ENCODE results near the gene NTRK3.

Gene NTRK3

GRCh38 chr15:87962428-87962827, 294.1 kb downstream of the NTRK3 start:
- TF ChIP-seq, protein P1, sequence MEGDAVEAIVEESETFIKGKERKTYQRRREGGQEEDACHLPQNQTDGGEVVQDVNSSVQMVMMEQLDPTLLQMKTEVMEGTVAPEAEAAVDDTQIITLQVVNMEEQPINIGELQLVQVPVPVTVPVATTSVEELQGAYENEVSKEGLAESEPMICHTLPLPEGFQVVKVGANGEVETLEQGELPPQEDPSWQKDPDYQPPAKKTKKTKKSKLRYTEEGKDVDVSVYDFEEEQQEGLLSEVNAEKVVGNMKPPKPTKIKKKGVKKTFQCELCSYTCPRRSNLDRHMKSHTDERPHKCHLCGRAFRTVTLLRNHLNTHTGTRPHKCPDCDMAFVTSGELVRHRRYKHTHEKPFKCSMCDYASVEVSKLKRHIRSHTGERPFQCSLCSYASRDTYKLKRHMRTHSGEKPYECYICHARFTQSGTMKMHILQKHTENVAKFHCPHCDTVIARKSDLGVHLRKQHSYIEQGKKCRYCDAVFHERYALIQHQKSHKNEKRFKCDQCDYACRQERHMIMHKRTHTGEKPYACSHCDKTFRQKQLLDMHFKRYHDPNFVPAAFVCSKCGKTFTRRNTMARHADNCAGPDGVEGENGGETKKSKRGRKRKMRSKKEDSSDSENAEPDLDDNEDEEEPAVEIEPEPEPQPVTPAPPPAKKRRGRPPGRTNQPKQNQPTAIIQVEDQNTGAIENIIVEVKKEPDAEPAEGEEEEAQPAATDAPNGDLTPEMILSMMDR (IDR thresholded peaks at IDR 0.05; ENCODE audit: low read depth, low read length, missing control alignments), result no peak
- no peak for DNase-seq (ENCODE audit: extremely low read depth, low read depth)

GRCh38 chr15:87961851-87962420, 294.6 kb downstream of the NTRK3 start:
- no peak for DNase-seq (ENCODE audit: extremely low read depth, low read depth)
- no peak overlapping the region for H3K4me3 ChIP-seq (replicated peaks; ENCODE audit: low read depth, low read length)
- TF ChIP-seq, protein P1 (IDR thresholded peaks at IDR 0.05; ENCODE audit: low read depth, low read length, missing control alignments), result no peak

More at GRCh38 chr15:87962428-87962827, 294.1 kb downstream of the NTRK3 start:
- no peak overlapping the region for H3K4me3 ChIP-seq (replicated peaks; ENCODE audit: low read depth, low read length)

GRCh38 chr15:87959662-87960061, 296.9 kb downstream of the NTRK3 start:
- H3K4me3 ChIP-seq (replicated peaks; ENCODE audit: low read depth, low read length), result no peak overlapping the region
- TF ChIP-seq, protein P1 (IDR thresholded peaks at IDR 0.05; ENCODE audit: low read depth, low read length, missing control alignments), result no peak
- no peak for DNase-seq (ENCODE audit: extremely low read depth, low read depth)

- DNase-seq (ENCODE audit: extremely low read depth, low read depth), result no peak
- TF ChIP-seq, protein P1 (IDR thresholded peaks at IDR 0.05; ENCODE audit: low read depth, low read length, missing control alignments), result no peak
- H3K4me3 ChIP-seq (replicated peaks; ENCODE audit: low read depth, low read length), result no peak overlapping the region
Observed at GRCh38 chr15:87959080-87959479, 297.5 kb downstream of the NTRK3 start.

DNA sequence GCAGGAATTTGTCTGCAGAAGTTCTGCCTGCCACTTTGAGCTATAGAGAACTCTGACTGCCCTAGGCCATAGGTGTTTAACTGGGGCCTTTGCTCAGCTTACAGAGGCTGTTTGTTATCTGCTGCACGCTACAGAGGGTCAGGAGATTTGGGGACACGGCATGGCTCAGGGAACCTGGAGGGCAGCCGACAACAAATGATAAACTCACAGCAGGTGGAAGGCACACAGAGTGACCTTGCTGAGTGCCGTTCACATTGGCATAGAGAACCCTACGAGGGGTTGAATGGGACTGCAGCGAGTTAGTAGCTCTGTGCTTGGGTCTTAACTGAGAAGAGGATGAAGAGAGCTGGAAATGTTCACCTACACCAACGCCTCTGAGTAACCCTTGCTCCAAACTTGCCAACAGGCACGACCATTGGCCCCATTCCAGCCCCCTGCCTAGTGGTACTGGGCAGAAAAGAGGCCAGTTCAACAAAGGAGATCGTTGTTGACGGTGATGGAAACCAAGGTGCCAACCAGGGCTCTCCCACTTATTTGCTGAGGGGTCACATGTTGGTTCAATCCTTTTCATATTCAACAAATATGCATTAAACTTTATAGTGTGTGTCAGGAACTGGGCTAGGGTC, 301.1 kb downstream of the NTRK3 start:
- no peak overlapping the region for H3K4me3 ChIP-seq (replicated peaks; ENCODE audit: low read depth, low read length)
- no peak for DNase-seq (ENCODE audit: extremely low read depth, low read depth)
- TF ChIP-seq, protein P1 (IDR thresholded peaks at IDR 0.05; ENCODE audit: low read depth, low read length, missing control alignments), result no peak

DNA sequence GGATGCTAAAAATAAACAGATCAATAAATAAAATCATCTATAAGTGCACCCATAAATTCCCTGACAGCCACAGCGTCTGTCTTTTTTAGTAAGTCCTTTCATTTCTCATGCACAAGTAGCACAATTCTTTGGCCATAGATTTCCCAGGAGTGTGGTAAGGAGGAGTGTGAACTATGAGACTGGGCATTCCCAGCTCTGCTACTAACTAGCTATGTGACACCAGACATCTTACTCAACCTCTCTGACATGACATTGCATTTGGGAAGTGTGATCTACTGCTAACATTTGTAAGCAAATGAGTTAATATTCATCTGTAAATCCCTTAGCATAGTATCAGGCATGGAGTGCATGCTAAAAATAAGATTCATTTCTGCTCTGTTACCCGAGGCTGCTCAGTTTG, 301.7 kb downstream of the NTRK3 start:
- DNase-seq (ENCODE audit: extremely low read depth, low read depth), result no peak
- TF ChIP-seq, protein P1 (IDR thresholded peaks at IDR 0.05; ENCODE audit: low read depth, low read length, missing control alignments), result no peak
- no peak overlapping the region for H3K4me3 ChIP-seq (replicated peaks; ENCODE audit: low read depth, low read length)
